Vagina (tissue), 2 donors: ENCODE data around the gene UTS2B. TPM values are rescaled to one million over a fixed set of nuclear protein-coding genes. Genes with fewer than 3 reads are reported as not detected.
A peak's percentile ranks its signal among the peaks of the same experiment; 100 is the strongest.

Experiments used
- DNase-seq, 2 donors: peaks; one replicate each; pipeline ENCODE4 v3.0.0-alpha.2; 2017; ENCODE audit errors: extremely low spot score in 2 of 2
- H3K27ac ChIP-seq: fragments of 200-600 bp; sonication (generic); one replicate; pipeline ENCODE4 v1.5.1; 2019
- H3K27me3 ChIP-seq: fragments of 200-600 bp; sonication (generic); one replicate; pipeline ENCODE4 v1.5.1; 2019
- H3K36me3 ChIP-seq, 2 donors: fragments of 200-600 bp; sonication (generic); one replicate each; pipeline ENCODE4 v1.5.1; 2017 to 2019
- H3K4me1 ChIP-seq: fragments of 200-600 bp; sonication (generic); one replicate; pipeline ENCODE4 v1.5.1; 2019
- H3K4me3 ChIP-seq, 2 donors: fragments of 200-600 bp; sonication (generic); 1 replicate in 1 of 2; 2 replicates in 1 of 2; pipeline ENCODE4 v1.5.1; 2016 to 2019
- H3K9me3 ChIP-seq: fragments of 200-600 bp; sonication (generic); one replicate; pipeline ENCODE4 v1.5.1; 2019
- POLR2A ChIP-seq, 2 donors: fragments of 450-650 bp; IDR thresholded peaks; one replicate each; pipeline ENCODE4 v1.6.1; 2017; ENCODE audit warnings: antibody characterized with exemption in 2 of 2, mild to moderate bottlenecking in 2 of 2, moderate library complexity in 2 of 2
- POLR2AphosphoS5 ChIP-seq, 2 donors: sonication (generic); formaldehyde crosslinking; IDR thresholded peaks; one replicate each; pipeline ENCODE4 v1.9.0; 2017; ENCODE audit warnings: antibody characterized with exemption in 2 of 2, mild to moderate bottlenecking in 2 of 2, low read depth in 1 of 2; ENCODE audit not compliant: insufficient read depth in 1 of 2
- intact Hi-C: fragments of 100-400 bp; cut with DNase I; formaldehyde crosslinking; loops from one replicate; pipeline ENCODE4 v1.15.1; 2023
- total RNA-seq: library from RNA; depleted of rRNA; stranded (reverse); fragments of >200 nt; gene quantifications from one replicate; pipeline ENCODE4 v1.2.3, GENCODE V29; 2016
- TF ChIP-seq, protein P1 (sequence below), 3 experiments: fragments of 450-650 bp in 2 of 3; fragments of 200-600 bp in 1 of 3; sonication (generic) in 1 of 3; IDR thresholded peaks; one replicate each; pipeline ENCODE4 v1.5.1; 2017 to 2019; ENCODE audit warnings: antibody characterized with exemption in 3 of 3, mild to moderate bottlenecking in 2 of 3, moderate library complexity in 2 of 3

The UTS2B gene
- total RNA-seq, 1 donor from 2014 or later = 1.7 TPM

DNA sequence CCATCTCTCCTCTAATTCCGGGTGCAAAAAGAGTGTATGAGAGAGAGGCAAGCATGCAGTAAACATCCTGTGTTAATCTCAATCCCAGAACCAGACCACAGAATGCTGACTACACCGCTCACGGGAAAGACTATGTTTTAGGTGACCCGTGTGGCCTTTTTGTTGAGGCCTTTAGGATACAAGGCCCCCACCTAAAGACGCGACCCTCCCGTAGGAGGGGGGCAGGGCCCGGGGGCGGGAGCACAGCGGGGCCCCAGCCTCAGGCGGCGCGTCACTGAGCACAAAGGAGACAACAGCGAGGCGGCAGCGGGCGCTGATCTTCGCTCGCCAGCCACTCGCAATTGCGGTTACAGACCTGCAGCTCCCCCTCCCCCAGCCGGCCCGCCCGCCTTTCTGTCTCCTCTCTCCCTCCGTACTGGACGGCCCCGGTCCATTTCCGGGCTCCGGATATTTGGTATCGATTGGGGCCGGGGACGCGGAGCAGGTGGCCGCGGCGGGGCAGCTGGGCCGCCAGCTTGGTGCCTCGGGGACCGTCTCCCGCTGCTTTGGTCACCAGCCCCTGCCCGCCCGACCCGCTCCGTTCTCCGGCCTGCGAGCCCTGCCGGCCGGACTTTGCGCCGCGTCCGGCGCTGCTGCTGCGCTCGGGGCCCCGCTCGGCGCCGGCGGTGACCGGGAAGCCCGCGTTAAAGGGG lies 1.2 kb downstream of the UTS2B start, which contains the start of gene CCDC50:
TSS of gene CCDC50 (plus strand) at position 433 of the 692 bp plus-strand sequence. CDS start 281 bp downstream, outside the sequence.
- Histone ChIP-seq H3K4me1 (peaks cover 34% of the 10 kb centered on the region), H3K27me3 (no peaks in the 10 kb centered on the region), H3K4me3 (peak within 1 kb of the TSS; percentile 74 to 82), H3K9me3 (no peaks in the 10 kb centered on the region), H3K36me3 (no peaks in the 10 kb centered on the region), H3K27ac (peak within 1 kb of the TSS; percentile 92)
- intact Hi-C loops = no loop called here
- no peak for DNase-seq
- TF ChIP-seq POLR2AphosphoS5 (IDR thresholded peaks at IDR 0.05; ENCODE audit: insufficient read depth in 1 of 2, low read depth in 1 of 2) (peak in 1 of 2 donors; percentile 74), POLR2A (IDR thresholded peaks at IDR 0.05) (no peak)
- TF ChIP-seq, protein P1, sequence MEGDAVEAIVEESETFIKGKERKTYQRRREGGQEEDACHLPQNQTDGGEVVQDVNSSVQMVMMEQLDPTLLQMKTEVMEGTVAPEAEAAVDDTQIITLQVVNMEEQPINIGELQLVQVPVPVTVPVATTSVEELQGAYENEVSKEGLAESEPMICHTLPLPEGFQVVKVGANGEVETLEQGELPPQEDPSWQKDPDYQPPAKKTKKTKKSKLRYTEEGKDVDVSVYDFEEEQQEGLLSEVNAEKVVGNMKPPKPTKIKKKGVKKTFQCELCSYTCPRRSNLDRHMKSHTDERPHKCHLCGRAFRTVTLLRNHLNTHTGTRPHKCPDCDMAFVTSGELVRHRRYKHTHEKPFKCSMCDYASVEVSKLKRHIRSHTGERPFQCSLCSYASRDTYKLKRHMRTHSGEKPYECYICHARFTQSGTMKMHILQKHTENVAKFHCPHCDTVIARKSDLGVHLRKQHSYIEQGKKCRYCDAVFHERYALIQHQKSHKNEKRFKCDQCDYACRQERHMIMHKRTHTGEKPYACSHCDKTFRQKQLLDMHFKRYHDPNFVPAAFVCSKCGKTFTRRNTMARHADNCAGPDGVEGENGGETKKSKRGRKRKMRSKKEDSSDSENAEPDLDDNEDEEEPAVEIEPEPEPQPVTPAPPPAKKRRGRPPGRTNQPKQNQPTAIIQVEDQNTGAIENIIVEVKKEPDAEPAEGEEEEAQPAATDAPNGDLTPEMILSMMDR (IDR thresholded peaks at IDR 0.05) = no peak

GRCh38 chr3:191328383-191328961 lies 1.9 kb downstream of the UTS2B start:
- H3K36me3 ChIP-seq = no peaks in the 10 kb centered on the region
- H3K27me3 ChIP-seq = no peaks in the 10 kb centered on the region
- no peak for TF ChIP-seq POLR2A (IDR thresholded peaks at IDR 0.05)
- peak overlapping the region; percentile 74 to 82 for H3K4me3 ChIP-seq
- peaks cover 28% of the 10 kb centered on the region for H3K4me1 ChIP-seq
- H3K27ac ChIP-seq = peak overlapping the region; percentile 92
- intact Hi-C loops = no loop called here
- DNase-seq = no peak
- no peaks in the 10 kb centered on the region for H3K9me3 ChIP-seq

DNA sequence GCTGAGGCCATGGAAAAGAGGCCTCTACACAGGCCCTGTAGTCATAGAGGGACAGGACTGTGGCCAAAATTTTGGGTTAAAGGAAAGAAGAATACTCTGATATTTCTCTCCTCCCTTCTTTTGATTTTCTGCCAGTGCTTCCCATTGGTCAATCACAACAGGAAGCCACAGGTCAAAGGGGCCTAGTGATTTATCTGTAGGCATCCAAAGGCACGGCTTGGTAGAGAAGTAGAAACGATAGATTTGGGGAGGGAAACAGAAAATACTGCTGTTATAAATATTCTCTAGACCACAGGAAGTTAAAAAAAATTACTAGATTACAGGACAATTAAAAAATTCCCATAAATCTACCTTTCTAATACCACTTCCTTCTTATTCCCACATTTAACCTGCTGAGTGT lies 2.8 kb downstream of the UTS2B start:
- no peaks in the 10 kb centered on the region for H3K36me3 ChIP-seq
- no peaks in the 10 kb centered on the region for H3K27me3 ChIP-seq
- no peak for DNase-seq
- no peak overlapping the region for H3K27ac ChIP-seq
- H3K9me3 ChIP-seq = no peaks in the 10 kb centered on the region
- TF ChIP-seq POLR2AphosphoS5 (IDR thresholded peaks at IDR 0.05; ENCODE audit: insufficient read depth in 1 of 2, low read depth in 1 of 2) (no peak), POLR2A (IDR thresholded peaks at IDR 0.05) (no peak)
- TF ChIP-seq, protein P1 (IDR thresholded peaks at IDR 0.05) = no peak
- intact Hi-C loops = no loop called here
- H3K4me1 ChIP-seq = peaks cover 18% of the 10 kb centered on the region
- H3K4me3 ChIP-seq = no peak overlapping the region

GRCh38 chr3:191324936-191325335 lies 5.4 kb downstream of the UTS2B start:
- H3K36me3 ChIP-seq = no peaks in the 10 kb centered on the region
- no peaks in the 10 kb centered on the region for H3K4me1 ChIP-seq
- DNase-seq = no peak
- intact Hi-C loops = no loop called here
- H3K27me3 ChIP-seq = no peaks in the 10 kb centered on the region
- H3K27ac ChIP-seq = no peak overlapping the region
- H3K4me3 ChIP-seq = no peak overlapping the region
- H3K9me3 ChIP-seq = no peaks in the 10 kb centered on the region
- TF ChIP-seq, protein P1 (IDR thresholded peaks at IDR 0.05) = no peak
- TF ChIP-seq POLR2A (IDR thresholded peaks at IDR 0.05) (no peak), POLR2AphosphoS5 (IDR thresholded peaks at IDR 0.05; ENCODE audit: insufficient read depth in 1 of 2, low read depth in 1 of 2) (no peak)

DNA sequence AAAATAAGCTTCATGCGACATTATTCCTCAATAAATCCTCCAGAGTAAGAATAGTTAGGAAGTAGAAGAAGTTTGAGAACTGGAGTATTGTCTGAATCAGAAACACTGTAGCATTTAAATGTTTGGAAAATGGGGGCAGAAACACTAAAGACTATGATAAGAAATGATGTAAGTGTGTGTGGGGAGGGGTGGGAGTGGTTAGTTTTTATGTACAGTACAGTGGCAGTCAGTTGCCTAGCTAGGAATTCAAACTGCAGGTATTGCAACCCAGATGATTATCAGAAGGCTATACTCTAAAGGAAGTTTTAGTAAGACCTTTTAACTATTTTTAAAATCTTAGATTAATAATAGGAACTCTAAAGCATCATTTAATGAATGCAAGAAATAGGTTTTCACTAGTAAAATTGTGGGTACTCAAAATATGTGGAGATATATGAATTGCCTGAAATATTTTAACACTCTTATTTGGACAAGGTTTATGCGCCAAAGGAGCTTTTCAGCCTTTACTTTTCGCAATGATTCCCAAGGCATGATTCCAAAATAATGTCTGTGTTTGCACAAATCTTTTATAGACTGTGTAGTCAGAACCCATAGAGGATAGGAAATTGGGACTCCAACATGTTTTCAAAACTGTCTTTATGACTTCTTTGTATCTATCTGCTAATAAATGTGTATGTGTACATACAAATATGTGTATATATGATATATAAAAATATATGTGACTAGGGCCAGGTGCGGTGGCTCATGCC lies 9.1 kb downstream of the UTS2B start:
- H3K9me3 ChIP-seq = no peaks in the 10 kb centered on the region
- no peak overlapping the region for H3K27ac ChIP-seq
- TF ChIP-seq POLR2A (IDR thresholded peaks at IDR 0.05) (no peak), POLR2AphosphoS5 (IDR thresholded peaks at IDR 0.05; ENCODE audit: insufficient read depth in 1 of 2, low read depth in 1 of 2) (no peak)
- TF ChIP-seq, protein P1 (IDR thresholded peaks at IDR 0.05) = no peak
- intact Hi-C loops = no loop called here
- H3K4me1 ChIP-seq = no peaks in the 10 kb centered on the region
- H3K36me3 ChIP-seq = no peaks in the 10 kb centered on the region
- H3K27me3 ChIP-seq = no peaks in the 10 kb centered on the region
- no peak overlapping the region for H3K4me3 ChIP-seq
- no peak for DNase-seq
